Activated T-helper 9 cell treated with anti-CD3 and anti-CD28 coated beads, Interleukin-2, amount 50 U/mL, for 16 hours (primary cell): ENCODE data around the gene PADI6.

Experiments
- DNase-seq: peaks from one replicate; pipeline ENCODE4 v3.0.0-alpha.2; 2020; ENCODE audit warnings: low read depth

The PADI6 gene

GRCh38 chr1:17436380-17437174 is 64.6 kb downstream of the PADI6 start:
- no peak for DNase-seq

GRCh38 chr1:17437260-17437579 is 65.2 kb downstream of the PADI6 start:
- no peak for DNase-seq

- DNase-seq = peak; percentile 45
These were observed 65.8 kb downstream of the PADI6 start for GRCh38 chr1:17437580-17438317.

- DNase-seq = peak; percentile 70
These were observed 66.6 kb downstream of the PADI6 start for GRCh38 chr1:17438318-17439249.

- peak; percentile 69 for DNase-seq
These were observed 67.5 kb downstream of the PADI6 start, which contains the start of gene RCC2 for GRCh38 chr1:17439250-17440073. RCC2 (minus strand) TSS chr1:17439677; CDS start chr1:17438514, 1,163 bp downstream.

- no peak for DNase-seq
These were observed 68.3 kb downstream of the PADI6 start for GRCh38 chr1:17440074-17440826.

GRCh38 chr1:17440827-17441168 is 68.8 kb downstream of the PADI6 start:
- no peak for DNase-seq

GRCh38 chr1:17441265-17441992 is 69.4 kb downstream of the PADI6 start:
- no peak for DNase-seq

- no peak for DNase-seq
These were observed 70.0 kb downstream of the PADI6 start for GRCh38 chr1:17441993-17442357.

GRCh38 chr1:17442841-17443240 is 70.8 kb downstream of the PADI6 start:
- DNase-seq = no peak

- DNase-seq = no peak
These were observed 75.6 kb downstream of the PADI6 start for GRCh38 chr1:17447501-17447992.
